ENCODE results near the gene BCAT1.

The BCAT1 gene

DNA sequence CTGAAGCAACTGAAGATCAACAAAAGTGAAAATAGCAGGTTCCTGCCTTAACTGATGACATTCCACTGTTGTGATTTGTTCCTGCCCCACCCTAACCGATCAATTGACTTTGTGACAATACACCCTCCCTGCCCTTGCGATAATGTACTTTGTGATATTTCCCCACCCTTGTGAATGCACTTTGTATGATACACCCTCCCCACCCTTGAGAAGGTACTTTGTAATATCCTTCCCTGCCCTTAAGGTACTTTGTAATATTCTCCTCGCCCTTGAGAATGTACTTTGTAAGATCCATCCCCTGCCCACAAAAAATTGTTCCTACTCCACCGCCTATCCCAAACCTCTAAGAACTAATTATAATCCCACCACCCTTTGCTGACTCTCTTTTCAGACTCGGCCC is 41.4 kb downstream of the BCAT1 start:
- no peaks in the 10 kb centered on the region for H3K9me3 Mint-ChIP-seq
- intact Hi-C loops (cut with micrococcal nuclease), result loop anchor here (5.0 kb wide), 1 partner anchor 145 kb away; a partner anchor contains a TSS
- H3K27ac Mint-ChIP-seq, result no peak overlapping the region
- H3K4me3 Mint-ChIP-seq, result no peak overlapping the region
- H3K27me3 Mint-ChIP-seq, result peaks cover 9% of the 10 kb centered on the region
- H3K4me1 Mint-ChIP-seq (ENCODE audit: low read depth), result peaks cover 27% of the 10 kb centered on the region
- peaks cover 6% of the 10 kb centered on the region for H3K36me3 Mint-ChIP-seq (ENCODE audit: low read depth)

DNA sequence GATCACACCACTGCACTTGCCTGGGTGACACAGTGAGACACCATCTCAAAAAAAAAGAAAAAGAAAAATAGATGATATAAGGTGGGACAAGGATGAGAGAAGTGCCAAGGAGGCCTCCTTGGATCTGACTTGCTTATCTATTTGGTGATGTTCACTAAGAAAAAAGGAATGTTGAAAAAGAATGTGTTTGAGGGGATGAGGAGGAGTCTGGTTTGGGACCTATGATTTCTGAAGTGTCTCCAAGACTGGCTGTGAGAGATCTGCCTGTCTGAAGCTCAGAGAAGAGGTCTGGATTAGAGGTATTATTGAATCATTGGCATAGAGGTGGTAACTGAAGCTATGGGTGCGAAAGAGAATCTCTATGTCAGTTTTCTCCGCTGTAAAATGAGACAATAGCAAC is 42.8 kb downstream of the BCAT1 start:
- Mint-ChIP-seq H3K27ac (no peak overlapping the region), H3K27me3 (peaks cover 17% of the 10 kb centered on the region), H3K4me1 (ENCODE audit: low read depth) (peaks cover 34% of the 10 kb centered on the region), H3K36me3 (ENCODE audit: low read depth) (peaks cover 8% of the 10 kb centered on the region), H3K4me3 (no peak overlapping the region), H3K9me3 (no peaks in the 10 kb centered on the region)
- intact Hi-C loops (cut with micrococcal nuclease), result loop anchor here (5.0 kb wide), 1 partner anchor 146 kb away; a partner anchor contains a TSS

DNA sequence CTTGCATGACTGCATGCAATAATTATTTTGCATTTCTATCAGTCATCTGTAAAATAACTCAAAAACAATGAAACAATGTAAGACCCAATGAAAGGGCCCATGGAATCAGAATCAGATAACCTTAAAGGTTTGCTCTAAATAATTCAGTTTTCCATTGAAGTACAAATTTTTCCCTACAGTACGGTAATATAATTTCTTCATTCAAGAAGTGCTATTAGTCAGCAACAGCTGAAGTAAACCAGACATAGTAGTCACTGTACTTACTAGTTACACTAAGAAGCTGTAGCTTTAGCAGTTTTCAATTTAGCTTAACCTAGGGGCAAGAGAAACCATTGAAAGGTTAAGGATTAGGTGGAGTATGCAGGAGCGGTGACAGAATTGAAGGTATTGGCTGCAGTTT is 43.5 kb downstream of the BCAT1 start:
- Mint-ChIP-seq H3K4me3 (no peak overlapping the region), H3K27ac (no peak overlapping the region), H3K9me3 (no peaks in the 10 kb centered on the region), H3K4me1 (ENCODE audit: low read depth) (peaks cover 38% of the 10 kb centered on the region), H3K27me3 (peaks cover 17% of the 10 kb centered on the region), H3K36me3 (ENCODE audit: low read depth) (peaks cover 8% of the 10 kb centered on the region)
- intact Hi-C loops (cut with micrococcal nuclease), result loop anchor here (5.0 kb wide), 1 partner anchor 147 kb away; a partner anchor contains a TSS

DNA sequence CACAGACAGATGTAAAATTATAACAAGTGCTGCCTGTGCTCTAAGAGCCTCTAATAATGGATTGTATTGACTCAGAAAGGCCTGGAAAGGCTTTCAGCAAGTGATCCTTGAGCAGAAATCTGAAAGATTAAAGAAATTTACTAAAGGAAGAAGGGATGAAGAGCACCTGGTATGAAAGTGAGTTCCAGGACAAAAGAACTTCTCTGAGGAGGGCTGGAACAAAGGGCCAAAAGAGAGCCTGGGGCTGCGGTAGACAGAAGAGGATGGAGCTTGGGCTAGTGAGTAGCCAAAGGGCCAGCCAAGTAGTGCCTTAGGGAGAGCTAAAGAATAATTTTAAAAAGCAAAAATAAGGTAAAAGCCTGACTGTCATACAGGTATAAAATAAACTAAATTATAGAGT is 44.0 kb downstream of the BCAT1 start:
- no peaks in the 10 kb centered on the region for H3K9me3 Mint-ChIP-seq
- H3K4me3 Mint-ChIP-seq, result no peak overlapping the region
- H3K36me3 Mint-ChIP-seq (ENCODE audit: low read depth), result peaks cover 8% of the 10 kb centered on the region
- peaks cover 17% of the 10 kb centered on the region for H3K27me3 Mint-ChIP-seq
- intact Hi-C loops (cut with micrococcal nuclease), result loop anchor here (5.0 kb wide), 3 partner anchors 42 to 147 kb away; partner anchors contain the start of gene BCAT1
- H3K27ac Mint-ChIP-seq, result no peak overlapping the region
- H3K4me1 Mint-ChIP-seq (ENCODE audit: low read depth), result peaks cover 36% of the 10 kb centered on the region

DNA sequence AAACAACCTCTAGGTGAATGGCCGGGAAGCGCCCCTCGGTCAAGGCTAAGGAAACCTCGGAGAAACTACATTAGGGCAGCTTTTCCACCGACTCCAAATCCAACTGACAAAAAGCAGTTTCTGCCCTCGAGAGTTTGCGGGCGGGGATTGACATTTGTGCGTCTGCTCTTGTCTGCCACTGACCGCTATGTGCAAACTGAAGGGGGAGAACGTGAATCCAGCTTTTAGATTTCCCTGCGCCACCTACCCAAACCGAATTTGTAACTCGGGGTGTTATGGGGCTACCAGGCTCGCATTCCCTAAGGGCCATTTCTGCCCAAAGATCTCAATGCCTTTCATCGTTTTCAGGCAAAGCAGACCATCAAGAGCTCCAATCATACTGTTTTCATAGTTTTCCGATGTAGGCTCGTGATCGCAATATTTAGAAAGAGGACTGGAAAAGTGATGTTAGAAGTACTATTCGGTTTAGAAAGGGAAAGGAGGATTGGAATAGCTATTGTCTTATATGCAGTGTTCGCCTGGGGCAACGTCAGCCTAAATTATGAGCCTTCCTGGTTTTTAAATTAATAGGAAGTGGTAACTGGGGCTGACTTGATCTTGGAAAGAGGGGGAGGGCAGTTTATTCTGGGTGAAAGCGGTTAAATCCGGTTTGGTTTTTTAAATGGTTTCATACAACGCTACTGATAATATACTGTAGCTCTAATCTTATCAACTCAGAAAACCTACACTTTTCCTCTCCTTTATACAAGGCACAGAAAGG is 45.4 kb downstream of the BCAT1 start:
- no peak overlapping the region for H3K27ac Mint-ChIP-seq
- H3K27me3 Mint-ChIP-seq, result peaks cover 17% of the 10 kb centered on the region
- intact Hi-C loops (cut with micrococcal nuclease), result loop anchor here (5.0 kb wide), 2 partner anchors 44 to 91 kb away; partner anchors contain the start of gene BCAT1
- H3K4me3 Mint-ChIP-seq, result peak overlapping the region; percentile 91
- H3K9me3 Mint-ChIP-seq, result no peaks in the 10 kb centered on the region
- H3K36me3 Mint-ChIP-seq (ENCODE audit: low read depth), result peaks cover 8% of the 10 kb centered on the region
- peaks cover 41% of the 10 kb centered on the region for H3K4me1 Mint-ChIP-seq (ENCODE audit: low read depth)

DNA sequence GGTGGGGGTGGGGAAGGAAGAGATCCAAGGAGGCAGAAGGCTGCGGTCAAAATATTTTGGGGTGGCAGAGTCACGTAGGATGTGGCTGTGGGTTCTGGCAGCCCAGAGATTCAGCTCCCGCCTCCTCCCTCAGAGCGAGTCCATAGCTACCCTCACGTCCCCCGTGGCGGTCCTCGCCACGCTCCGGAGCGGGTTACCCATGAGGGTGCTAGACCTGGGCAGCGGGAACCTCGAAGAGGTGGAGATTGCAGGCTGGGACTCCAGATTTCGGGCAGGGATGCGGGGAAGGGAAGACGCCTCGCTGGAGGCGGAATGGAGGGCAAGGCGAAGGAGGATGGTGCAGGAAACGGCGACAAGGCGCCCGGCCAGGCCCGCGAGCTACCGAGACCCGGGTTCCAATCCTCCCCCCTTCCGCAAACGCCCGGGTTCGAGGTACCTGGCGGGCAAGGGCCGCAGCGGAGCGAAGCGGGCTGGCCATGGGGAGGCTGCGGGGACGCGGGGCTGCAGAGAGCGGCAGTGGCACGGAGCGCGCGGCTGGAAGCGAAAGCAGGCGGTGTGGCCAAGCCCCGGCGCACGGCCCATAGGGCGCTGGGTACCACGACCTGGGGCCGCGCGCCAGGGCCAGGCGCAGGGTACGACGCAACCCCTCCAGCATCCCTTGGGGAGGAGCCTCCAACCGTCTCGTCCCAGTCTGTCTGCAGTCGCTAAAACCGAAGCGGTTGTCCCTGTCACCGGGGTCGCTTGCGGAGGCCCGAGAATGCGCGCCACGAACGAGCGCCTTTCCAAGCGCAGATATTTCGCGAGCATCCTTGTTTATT is 46.2 kb downstream of the BCAT1 start:
- Mint-ChIP-seq H3K36me3 (ENCODE audit: low read depth) (peaks cover 8% of the 10 kb centered on the region), H3K9me3 (no peaks in the 10 kb centered on the region), H3K27me3 (peaks cover 17% of the 10 kb centered on the region), H3K27ac (no peak overlapping the region), H3K4me3 (peak overlapping the region; percentile 91), H3K4me1 (ENCODE audit: low read depth) (peaks cover 46% of the 10 kb centered on the region)
- intact Hi-C loops (cut with micrococcal nuclease), result loop anchor here (5.0 kb wide), 2 partner anchors 45 to 90 kb away; partner anchors contain the start of gene BCAT1

DNA sequence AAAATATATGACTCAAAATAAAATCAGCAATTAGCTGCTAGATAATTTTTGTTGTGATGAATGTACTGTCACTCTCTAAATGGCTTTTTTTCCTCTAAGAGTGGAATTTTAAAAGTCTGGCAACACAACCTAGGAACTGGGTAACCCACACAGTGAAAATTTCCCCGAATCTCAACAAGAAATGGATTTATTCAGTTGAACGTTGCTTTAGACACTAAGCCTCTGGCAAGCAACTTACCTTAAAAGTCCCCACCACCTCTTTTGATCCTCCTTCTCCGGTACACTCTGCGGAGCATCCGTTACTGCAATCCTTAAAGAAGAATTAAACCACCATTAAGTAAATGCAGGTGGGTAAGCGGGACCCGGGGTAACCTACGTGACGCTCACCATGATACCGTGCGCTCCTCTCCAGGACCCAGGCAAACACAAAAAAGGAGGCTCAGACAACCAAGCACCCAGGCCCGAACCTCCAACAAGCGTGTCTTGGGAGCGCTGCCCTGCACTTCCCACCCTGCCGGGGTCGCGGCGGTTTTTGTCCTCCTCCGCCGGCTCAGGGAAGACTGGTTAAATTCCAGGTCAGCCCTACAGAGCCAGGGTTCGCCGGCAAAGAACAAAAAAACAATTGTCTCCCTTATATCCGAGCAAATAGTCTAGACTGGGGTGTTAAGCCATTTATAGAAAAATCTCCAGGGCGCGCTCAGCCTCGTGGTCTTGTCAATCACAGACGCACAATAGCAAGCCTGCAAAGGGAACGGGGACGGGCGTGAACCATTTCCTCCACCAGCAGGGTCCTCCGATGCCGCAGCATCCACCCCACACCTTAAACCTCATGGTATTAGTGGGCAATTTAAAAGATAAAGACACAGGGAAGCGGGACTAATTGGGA is 47.1 kb downstream of the BCAT1 start:
- no peak overlapping the region for H3K27ac Mint-ChIP-seq
- intact Hi-C loops (cut with micrococcal nuclease), result loop anchor here (5.0 kb wide), 2 partner anchors 45 to 90 kb away; partner anchors contain the start of gene BCAT1

DNA sequence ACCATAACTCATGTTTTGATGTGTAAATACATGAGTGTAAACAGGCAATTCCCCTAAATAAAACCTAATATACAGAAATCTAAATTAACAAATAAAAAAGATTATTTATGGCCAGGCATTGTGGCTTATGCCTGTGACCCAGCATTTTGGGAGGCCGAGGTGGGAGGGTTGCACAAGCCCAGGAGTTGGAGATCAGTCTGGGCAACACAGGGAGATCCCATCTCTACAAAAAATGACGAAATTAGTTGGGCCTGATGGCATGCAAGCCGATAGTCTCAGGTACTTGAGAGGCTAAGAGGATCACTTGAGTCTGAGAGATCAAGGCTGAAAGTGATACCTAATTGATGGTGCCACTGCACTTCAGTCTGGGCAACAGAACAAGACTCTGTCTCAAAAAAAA is 48.7 kb downstream of the BCAT1 start:
- H3K9me3 Mint-ChIP-seq, result no peaks in the 10 kb centered on the region
- H3K4me3 Mint-ChIP-seq, result no peak overlapping the region
- intact Hi-C loops (cut with micrococcal nuclease), result loop anchor here (5.0 kb wide), 2 partner anchors 47 to 88 kb away; partner anchors contain the start of gene BCAT1
- H3K36me3 Mint-ChIP-seq (ENCODE audit: low read depth), result peaks cover 8% of the 10 kb centered on the region
- H3K4me1 Mint-ChIP-seq (ENCODE audit: low read depth), result peaks cover 46% of the 10 kb centered on the region
- H3K27ac Mint-ChIP-seq, result no peak overlapping the region
- H3K27me3 Mint-ChIP-seq, result peaks cover 17% of the 10 kb centered on the region

More for the DNA sequence above, 47.1 kb downstream of the BCAT1 start:
- Mint-ChIP-seq H3K36me3 (ENCODE audit: low read depth) (peaks cover 8% of the 10 kb centered on the region), H3K4me1 (ENCODE audit: low read depth) (peaks cover 46% of the 10 kb centered on the region), H3K9me3 (no peaks in the 10 kb centered on the region), H3K27me3 (peaks cover 17% of the 10 kb centered on the region), H3K4me3 (peak overlapping the region; percentile 91)

DNA sequence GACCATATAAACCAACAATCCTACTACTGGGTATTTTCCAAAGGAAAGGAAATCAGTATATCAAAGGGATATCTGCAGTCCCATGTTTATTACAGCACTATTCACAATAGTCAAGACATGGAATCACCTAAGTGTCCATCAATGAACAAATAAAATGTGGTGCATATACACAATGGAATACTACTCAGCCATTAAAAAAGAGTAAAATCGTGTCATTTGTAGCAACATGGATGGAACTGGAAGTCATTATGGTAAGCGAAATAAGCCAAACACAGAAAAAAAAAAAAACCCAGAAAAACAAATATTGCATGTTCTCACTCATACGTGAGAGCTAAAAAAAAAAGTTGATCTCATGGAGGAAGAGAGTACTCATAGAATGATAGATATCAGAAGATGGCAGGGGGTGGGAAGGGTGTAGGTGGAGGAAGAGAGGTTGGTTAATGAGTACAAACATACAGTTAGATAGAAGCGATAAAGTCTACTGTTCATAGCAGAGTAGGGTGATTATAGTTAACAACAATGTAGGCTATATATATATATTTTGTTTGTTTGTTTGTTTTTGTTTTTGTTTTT is 49.3 kb downstream of the BCAT1 start:
- Mint-ChIP-seq H3K27me3 (peaks cover 17% of the 10 kb centered on the region), H3K4me3 (no peak overlapping the region), H3K27ac (no peak overlapping the region), H3K4me1 (ENCODE audit: low read depth) (peaks cover 46% of the 10 kb centered on the region), H3K9me3 (no peaks in the 10 kb centered on the region), H3K36me3 (ENCODE audit: low read depth) (peaks cover 8% of the 10 kb centered on the region)
- intact Hi-C loops (cut with micrococcal nuclease), result loop anchor here (5.0 kb wide), 2 partner anchors 48 to 87 kb away; partner anchors contain the start of gene BCAT1

DNA sequence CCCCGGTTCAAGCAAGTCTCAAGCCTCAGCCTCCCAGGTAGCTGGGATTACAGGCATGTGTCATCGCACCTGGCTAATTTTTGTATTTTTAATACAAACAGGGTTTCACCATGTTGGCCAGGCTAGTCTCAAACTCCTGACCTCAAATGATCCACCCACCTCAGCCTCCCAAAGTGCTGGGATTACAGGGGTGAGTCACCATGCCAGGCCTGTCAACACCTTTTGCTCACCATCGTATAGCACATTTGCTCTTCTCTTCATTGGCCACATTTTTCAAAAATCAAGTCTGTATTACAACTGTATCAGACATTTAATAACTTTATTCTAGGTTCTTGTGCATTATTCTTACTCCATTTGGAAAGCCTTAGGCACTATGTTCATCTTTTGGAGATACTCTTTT is 50.3 kb downstream of the BCAT1 start:
- intact Hi-C loops (cut with micrococcal nuclease), result no loop called here
- H3K27ac Mint-ChIP-seq, result no peak overlapping the region
- H3K4me3 Mint-ChIP-seq, result no peak overlapping the region
- no peaks in the 10 kb centered on the region for H3K9me3 Mint-ChIP-seq
- H3K36me3 Mint-ChIP-seq (ENCODE audit: low read depth), result peaks cover 8% of the 10 kb centered on the region
- H3K4me1 Mint-ChIP-seq (ENCODE audit: low read depth), result peaks cover 45% of the 10 kb centered on the region
- H3K27me3 Mint-ChIP-seq, result peaks cover 17% of the 10 kb centered on the region

DNA sequence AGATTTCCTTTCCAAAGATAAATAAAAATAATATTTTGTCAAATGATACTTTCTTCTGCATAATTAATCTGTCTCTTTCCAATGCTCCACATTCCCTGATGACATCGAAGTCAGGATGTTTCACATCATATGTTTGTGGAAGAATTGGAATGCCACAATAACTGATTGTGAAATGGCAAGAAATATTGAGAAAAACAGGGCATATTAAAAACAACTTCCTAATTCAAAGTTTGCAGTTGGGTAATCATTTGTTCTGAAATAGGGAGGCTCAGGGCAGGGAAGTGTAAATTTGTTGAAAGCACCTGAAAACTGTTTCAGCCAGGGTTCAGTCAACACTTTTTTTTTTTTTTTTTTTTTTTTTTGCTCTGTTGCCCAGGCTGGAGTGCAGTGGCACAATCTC is 50.7 kb downstream of the BCAT1 start:
- peaks cover 15% of the 10 kb centered on the region for H3K27me3 Mint-ChIP-seq
- no peaks in the 10 kb centered on the region for H3K9me3 Mint-ChIP-seq
- H3K27ac Mint-ChIP-seq, result no peak overlapping the region
- peaks cover 8% of the 10 kb centered on the region for H3K36me3 Mint-ChIP-seq (ENCODE audit: low read depth)
- no peak overlapping the region for H3K4me3 Mint-ChIP-seq
- peaks cover 40% of the 10 kb centered on the region for H3K4me1 Mint-ChIP-seq (ENCODE audit: low read depth)
- intact Hi-C loops (cut with micrococcal nuclease), result no loop called here

DNA sequence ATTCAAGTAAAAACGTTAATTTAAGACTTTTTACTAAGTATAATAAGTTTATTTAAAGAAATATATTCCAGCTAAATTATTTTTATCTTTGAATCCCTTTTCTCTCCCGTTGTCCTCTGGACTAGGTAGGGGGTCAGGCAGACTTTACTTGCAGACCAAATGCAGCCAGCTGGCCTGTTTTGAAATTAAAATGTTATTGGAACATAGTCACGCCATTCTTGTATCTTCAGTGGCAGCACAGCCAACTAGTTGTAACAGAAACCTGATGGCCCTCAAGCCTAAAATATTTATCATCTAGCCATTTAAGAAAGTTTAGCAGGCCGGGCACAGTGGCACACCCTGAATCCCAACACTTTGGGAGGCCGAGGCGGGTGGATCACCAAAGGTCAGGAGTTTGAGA is 52.7 kb downstream of the BCAT1 start:
- intact Hi-C loops (cut with micrococcal nuclease), result no loop called here
- Mint-ChIP-seq H3K27me3 (no peaks in the 10 kb centered on the region), H3K4me1 (ENCODE audit: low read depth) (peaks cover 22% of the 10 kb centered on the region), H3K9me3 (no peaks in the 10 kb centered on the region), H3K4me3 (no peak overlapping the region), H3K36me3 (ENCODE audit: low read depth) (no peaks in the 10 kb centered on the region), H3K27ac (no peak overlapping the region)

DNA sequence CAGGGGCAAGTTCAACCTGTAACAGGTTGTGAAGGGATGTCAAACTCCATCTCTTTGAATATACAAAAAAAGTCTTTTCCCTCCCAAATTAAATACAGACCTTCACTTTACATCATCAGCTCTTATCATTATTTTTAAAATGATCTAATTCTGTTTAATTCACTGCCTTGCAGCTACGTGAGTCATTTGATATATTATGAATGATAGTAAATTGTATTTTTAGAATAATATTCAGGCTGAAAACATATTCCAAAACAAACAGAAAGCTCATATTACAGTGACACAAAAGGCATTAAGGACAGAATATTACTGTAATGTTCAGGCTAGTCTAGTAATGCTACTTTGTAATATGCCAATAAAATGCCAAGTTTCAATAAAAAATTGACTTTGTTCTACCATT is 53.3 kb downstream of the BCAT1 start:
- Mint-ChIP-seq H3K36me3 (ENCODE audit: low read depth) (no peaks in the 10 kb centered on the region), H3K4me3 (no peak overlapping the region), H3K27ac (no peak overlapping the region), H3K9me3 (no peaks in the 10 kb centered on the region), H3K27me3 (no peaks in the 10 kb centered on the region), H3K4me1 (ENCODE audit: low read depth) (peaks cover 17% of the 10 kb centered on the region)
- intact Hi-C loops (cut with micrococcal nuclease), result no loop called here

Data from dendritic cell treated with granulocyte-macrophage colony-stimulating factor and Interleukin-4, amounts not matched to agents 40 ng/mL and 50 ng/mL, for 4 days (primary cell).